ENCODE data around the gene PDE1C.

Gene PDE1C

GRCh38 chr7:32092346-32092745 lies 22.1 kb upstream of the PDE1C start:
- no peak overlapping the region for H3K4me3 ChIP-seq (replicated peaks; ENCODE audit: low read depth, low read length)
- no peak for DNase-seq (ENCODE audit: extremely low read depth, low read depth)
- TF ChIP-seq, protein P1, sequence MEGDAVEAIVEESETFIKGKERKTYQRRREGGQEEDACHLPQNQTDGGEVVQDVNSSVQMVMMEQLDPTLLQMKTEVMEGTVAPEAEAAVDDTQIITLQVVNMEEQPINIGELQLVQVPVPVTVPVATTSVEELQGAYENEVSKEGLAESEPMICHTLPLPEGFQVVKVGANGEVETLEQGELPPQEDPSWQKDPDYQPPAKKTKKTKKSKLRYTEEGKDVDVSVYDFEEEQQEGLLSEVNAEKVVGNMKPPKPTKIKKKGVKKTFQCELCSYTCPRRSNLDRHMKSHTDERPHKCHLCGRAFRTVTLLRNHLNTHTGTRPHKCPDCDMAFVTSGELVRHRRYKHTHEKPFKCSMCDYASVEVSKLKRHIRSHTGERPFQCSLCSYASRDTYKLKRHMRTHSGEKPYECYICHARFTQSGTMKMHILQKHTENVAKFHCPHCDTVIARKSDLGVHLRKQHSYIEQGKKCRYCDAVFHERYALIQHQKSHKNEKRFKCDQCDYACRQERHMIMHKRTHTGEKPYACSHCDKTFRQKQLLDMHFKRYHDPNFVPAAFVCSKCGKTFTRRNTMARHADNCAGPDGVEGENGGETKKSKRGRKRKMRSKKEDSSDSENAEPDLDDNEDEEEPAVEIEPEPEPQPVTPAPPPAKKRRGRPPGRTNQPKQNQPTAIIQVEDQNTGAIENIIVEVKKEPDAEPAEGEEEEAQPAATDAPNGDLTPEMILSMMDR (IDR thresholded peaks at IDR 0.05; ENCODE audit: low read depth, low read length, missing control alignments), result no peak

DNA sequence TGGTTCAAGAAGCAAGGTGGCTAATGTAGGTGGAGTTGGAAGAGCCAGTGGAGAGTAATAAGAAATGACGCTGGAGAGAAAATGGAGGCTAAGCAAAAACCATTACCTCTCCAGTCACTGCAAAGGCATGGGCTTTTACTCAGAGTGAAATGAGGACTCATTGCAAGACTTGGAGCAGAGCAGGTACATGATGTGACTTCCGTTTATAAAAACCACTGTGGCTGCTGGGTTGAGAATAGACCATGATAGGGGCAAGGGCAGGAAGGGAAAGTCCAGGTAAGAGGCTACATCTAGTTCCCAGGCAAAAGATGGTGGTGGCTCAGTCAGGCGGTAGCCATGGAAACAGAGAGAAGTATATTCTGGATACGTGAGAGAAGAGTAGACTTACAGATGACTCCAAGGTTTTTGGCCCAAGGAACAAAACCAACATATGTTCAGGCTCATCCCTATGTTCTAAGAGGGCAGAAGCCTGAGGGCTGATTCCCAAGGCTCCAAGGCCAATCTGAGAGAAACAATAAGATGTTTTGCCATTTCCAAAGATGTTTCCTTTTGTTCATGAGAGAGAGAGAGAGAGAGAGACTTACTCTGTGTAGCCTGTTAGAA lies 21.5 kb upstream of the PDE1C start:
- H3K4me3 ChIP-seq (replicated peaks; ENCODE audit: low read depth, low read length), result no peak overlapping the region
- DNase-seq (ENCODE audit: extremely low read depth, low read depth), result no peak
- TF ChIP-seq, protein P1 (IDR thresholded peaks at IDR 0.05; ENCODE audit: low read depth, low read length, missing control alignments), result no peak

DNA sequence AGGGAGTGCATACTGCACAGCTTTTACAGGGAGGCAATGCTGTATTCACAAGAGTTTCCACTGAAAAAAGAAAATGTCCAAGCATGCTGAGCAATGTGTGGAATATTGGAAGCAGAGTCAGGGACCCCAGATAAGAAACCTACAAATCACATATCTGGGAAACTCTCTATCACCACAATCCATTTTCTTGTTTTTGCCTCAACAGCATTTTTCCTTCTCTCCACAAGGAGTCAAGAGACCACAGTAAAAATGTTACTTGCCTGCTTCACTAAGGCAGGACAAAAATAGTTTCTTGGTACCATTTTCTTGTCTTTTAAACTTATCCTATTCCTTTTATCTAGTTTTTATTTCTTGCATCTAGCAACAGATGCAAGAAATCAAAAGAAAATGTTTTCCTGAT lies 19.5 kb upstream of the PDE1C start:
- TF ChIP-seq, protein P1 (IDR thresholded peaks at IDR 0.05; ENCODE audit: low read depth, low read length, missing control alignments), result no peak
- DNase-seq (ENCODE audit: extremely low read depth, low read depth), result no peak
- no peak overlapping the region for H3K4me3 ChIP-seq (replicated peaks; ENCODE audit: low read depth, low read length)

DNA sequence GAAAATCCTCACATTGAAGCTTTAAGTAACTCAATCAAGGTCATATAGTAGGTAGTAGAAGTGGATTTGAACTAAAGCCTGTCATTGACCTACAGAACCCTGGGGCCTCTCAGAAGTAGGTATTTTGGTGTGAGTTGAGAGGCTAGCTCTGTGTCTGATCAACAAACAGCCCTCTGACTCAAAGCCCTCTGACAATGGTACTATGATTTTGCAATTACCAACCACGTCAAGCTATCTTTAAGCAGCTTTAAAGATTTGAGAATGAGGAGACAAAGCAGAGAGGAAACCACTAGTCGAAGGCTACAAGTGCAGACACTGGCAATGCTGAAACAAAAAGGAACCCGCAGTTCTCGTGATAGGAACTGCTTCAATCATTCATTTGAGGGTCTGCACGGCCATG lies 19.0 kb upstream of the PDE1C start:
- no peak overlapping the region for H3K4me3 ChIP-seq (replicated peaks; ENCODE audit: low read depth, low read length)
- TF ChIP-seq, protein P1 (IDR thresholded peaks at IDR 0.05; ENCODE audit: low read depth, low read length, missing control alignments), result no peak
- DNase-seq (ENCODE audit: extremely low read depth, low read depth), result no peak

- DNase-seq (ENCODE audit: extremely low read depth, low read depth), result no peak
- TF ChIP-seq, protein P1 (IDR thresholded peaks at IDR 0.05; ENCODE audit: low read depth, low read length, missing control alignments), result no peak
- H3K4me3 ChIP-seq (replicated peaks; ENCODE audit: low read depth, low read length), result no peak overlapping the region
These were observed 18.3 kb upstream of the PDE1C start for GRCh38 chr7:32088451-32088881.

DNA sequence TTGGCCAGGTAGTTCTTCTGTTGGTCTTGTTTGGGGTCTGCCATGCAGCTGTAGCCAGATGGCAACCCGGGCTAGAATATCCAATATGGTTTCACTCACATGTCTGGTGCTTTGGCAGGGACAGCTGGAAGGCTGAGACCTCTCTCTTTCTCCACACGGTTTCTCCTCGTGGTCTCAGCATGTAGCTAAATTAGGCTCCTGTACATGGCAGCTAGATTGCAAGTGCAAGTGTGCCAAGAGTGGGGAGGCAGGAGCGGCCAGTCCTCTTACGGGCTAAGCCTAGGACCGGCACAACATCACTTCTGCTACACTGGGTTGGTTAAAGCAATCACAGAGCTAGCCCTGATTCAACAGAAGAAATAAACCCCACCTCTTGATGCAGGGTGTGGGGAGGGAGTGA lies 9.3 kb upstream of the PDE1C start:
- TF ChIP-seq, protein P1 (IDR thresholded peaks at IDR 0.05; ENCODE audit: low read depth, low read length, missing control alignments), result no peak
- H3K4me3 ChIP-seq (replicated peaks; ENCODE audit: low read depth, low read length), result no peak overlapping the region
- no peak for DNase-seq (ENCODE audit: extremely low read depth, low read depth)

DNA sequence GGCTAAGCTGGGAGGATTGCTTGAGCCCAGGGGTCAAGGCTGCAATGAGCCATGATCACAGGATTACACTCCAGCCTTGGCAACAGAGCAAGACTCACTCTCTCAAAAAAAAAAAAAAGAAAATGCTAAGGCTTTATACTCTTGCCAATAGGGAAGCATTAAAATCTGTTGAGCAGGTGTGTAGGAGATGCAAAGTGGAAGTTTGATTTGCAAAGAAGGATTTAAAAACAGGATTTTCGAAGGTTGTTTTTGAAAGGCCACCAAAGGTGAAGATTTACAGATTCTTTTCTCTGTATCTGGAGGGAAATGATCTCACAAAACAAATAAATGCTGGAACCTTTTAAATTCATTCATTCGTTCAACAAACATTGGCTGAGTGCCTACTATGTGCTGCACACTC lies 8.6 kb upstream of the PDE1C start:
- H3K4me3 ChIP-seq (replicated peaks; ENCODE audit: low read depth, low read length), result no peak overlapping the region
- DNase-seq (ENCODE audit: extremely low read depth, low read depth), result no peak
- TF ChIP-seq, protein P1 (IDR thresholded peaks at IDR 0.05; ENCODE audit: low read depth, low read length, missing control alignments), result no peak
